Panc1 (cell line): ENCODE measurements around the gene GPRIN2. TPM values are rescaled to one million over a fixed set of nuclear protein-coding genes. Genes with fewer than 3 reads are reported as not detected.

Experiments used
- ATAC-seq: fragments of 200-7000 bp; cut with Tn5 transposase; 2 replicates; pipeline ENCODE4 v1.9.1; 2020; ENCODE audit warnings: mild to moderate bottlenecking, moderate library complexity
- BruUV-seq: library from RNA; stranded (reverse); fragments of 400-500 nt; replicated peaks from 2 replicates; lab custom pipeline; 2021; lab: Mats Ljungman, UMichigan
- CTCF ChIA-PET: fragments of 300-600 bp; sonication (Branson Sonifier 250); formaldehyde crosslinking; loops from one replicate; lab custom pipeline; 2022; ENCODE audit warnings: antibody characterized with exemption; lab: Charles Lee
- POLR2A ChIA-PET: fragments of 300-600 bp; sonication (Branson Sonifier 250); formaldehyde crosslinking; loops from one replicate; lab custom pipeline; 2022; ENCODE audit warnings: antibody characterized with exemption; lab: Charles Lee
- DNase-seq: peaks from one replicate; pipeline ENCODE4 v3.0.0-alpha.2; 2010; ENCODE audit warnings: low read depth, low spot score
- H3K27ac ChIP-seq: 2 replicates; pipeline ENCODE4 v1.5.1; 2011; ENCODE audit warnings: mild to moderate bottlenecking, low read length, inconsistent platforms
- H3K27me3 ChIP-seq: fragments of 200-500 bp; sonication (Bioruptor generic); 2 replicates; pipeline ENCODE4 v1.6.0; 2014; ENCODE audit warnings: low read length, inconsistent platforms; ENCODE audit not compliant: control insufficient read depth, insufficient read depth
- H3K36me3 ChIP-seq: fragments of 200-500 bp; sonication (Bioruptor generic); 2 replicates; pipeline ENCODE4 v1.5.1; 2014; ENCODE audit warnings: inconsistent platforms, mild to moderate bottlenecking, low read length, moderate library complexity; ENCODE audit not compliant: control insufficient read depth, insufficient read depth
- H3K4me1 ChIP-seq: 2 replicates; pipeline ENCODE4 v1.5.1; 2011; ENCODE audit warnings: inconsistent platforms, mild to moderate bottlenecking, low read length, moderate library complexity; ENCODE audit not compliant: control insufficient read depth, insufficient read depth
- H3K4me3 ChIP-seq, 2 experiments: 2 replicates each; pipeline ENCODE4 v1.5.1; 2011 to 2012; ENCODE audit warnings: low read depth in 2 of 2, low read length in 2 of 2, mild to moderate bottlenecking in 2 of 2, inconsistent platforms in 1 of 2, moderate library complexity in 1 of 2
- H3K9me3 ChIP-seq: fragments of 200-500 bp; sonication (Bioruptor generic); 2 replicates; pipeline ENCODE4 v1.5.1; 2014; ENCODE audit warnings: low read depth, mild to moderate bottlenecking, inconsistent platforms, low read length, moderate library complexity; ENCODE audit not compliant: control insufficient read depth, insufficient read depth
- POLR2AphosphoS5 ChIP-seq: IDR thresholded peaks from 2 replicates; pipeline ENCODE4 v1.6.1; 2012; ENCODE audit warnings: mild to moderate bottlenecking, low read depth, low read length, moderate library complexity
- TCF7L2 ChIP-seq: IDR thresholded peaks from 2 replicates; pipeline ENCODE4 v1.6.1; 2011; ENCODE audit warnings: mild to moderate bottlenecking, low read depth, low read length, inconsistent platforms
- in situ Hi-C: cut with HindIII; loops from 2 replicates; pipeline ENCODE4 v1.10.0; 2016; ENCODE audit warnings: low sequenced_read_pairs, low pct_unique_long_range_greater_than_20kb
- intact Hi-C: fragments of 100-400 bp; cut with micrococcal nuclease; formaldehyde crosslinking; loops from one replicate; pipeline ENCODE4 v1.10.0; 2022; ENCODE audit not compliant: unreplicated experiment
- total RNA-seq: library from RNA; stranded (reverse); gene quantifications from one replicate; pipeline ENCODE4 v1.2.1, GENCODE V29; 2021; ENCODE audit not compliant: unreplicated experiment
- TF ChIP-seq, protein P1 (sequence below): fragments of 450-650 bp; IDR thresholded peaks from 2 replicates; pipeline ENCODE4 v1.5.1; 2017; ENCODE audit warnings: mild to moderate bottlenecking

The GPRIN2 gene
- total RNA-seq, 1 experiment from 2014 or later = 12.9 TPM

- H3K27ac ChIP-seq = peak overlapping the region; percentile 30
- in situ Hi-C loops = no loop called here
- no TSS peak for BruUV-seq
Observed at GRCh38 chr10:46544989-46545791, 11.3 kb downstream of the GPRIN2 start.

DNA sequence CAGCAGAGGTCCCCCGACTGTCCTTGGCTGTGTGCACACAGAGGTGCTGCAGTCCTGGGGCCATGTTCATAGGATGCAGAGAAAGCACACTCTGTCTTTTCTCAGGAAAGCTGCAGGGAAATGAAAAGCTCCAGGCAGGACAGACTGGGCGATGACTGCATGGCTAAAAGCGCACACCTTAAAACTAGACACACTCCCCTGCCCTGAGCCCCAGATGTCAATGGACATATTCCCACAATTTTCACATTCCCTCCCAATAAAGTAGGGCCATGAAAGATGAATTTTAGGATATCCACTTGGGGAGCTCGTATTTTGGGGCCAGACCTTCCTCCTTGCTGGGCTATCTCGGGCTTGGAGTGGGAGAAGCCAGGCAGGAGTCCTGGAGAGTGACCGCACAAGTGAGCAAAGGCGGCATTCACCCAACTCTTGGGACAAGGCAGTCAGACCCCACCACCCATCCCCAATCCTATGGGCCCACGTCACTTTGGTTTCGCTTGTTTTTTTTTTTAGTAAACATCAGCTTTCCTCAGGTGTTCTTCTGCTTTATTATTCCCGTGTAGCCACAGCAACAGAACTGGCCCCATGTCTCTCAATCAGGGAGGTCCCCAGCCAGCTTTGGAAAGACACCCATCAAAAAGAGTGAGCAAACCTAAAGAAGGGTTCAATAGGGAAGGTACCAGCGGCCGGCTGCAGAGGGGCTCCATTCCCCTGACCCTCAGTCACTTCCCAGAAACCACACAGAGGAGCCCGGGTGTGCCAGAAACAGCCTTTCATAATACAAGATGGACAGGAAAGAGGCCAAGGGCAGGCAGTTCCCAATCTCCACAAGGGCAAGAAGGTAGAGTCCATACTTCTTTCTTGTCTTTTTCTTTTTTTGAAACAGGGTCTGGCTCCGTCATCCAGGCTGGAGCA lies 12.7 kb downstream of the GPRIN2 start:
- Histone ChIP-seq H3K27ac (peak overlapping the region; percentile 30), H3K36me3 (no peaks in the 10 kb centered on the region), H3K27me3 (no peaks in the 10 kb centered on the region), H3K4me3 (no peak overlapping the region), H3K4me1 (peaks cover 22% of the 10 kb centered on the region), H3K9me3 (no peaks in the 10 kb centered on the region)
- POLR2A ChIA-PET = no interaction called here
- in situ Hi-C loops = no loop called here
- CTCF ChIA-PET = no interaction called here
- 0 out of 2 replicates have a peak, but pooled peaks have one; percentile 11 for ATAC-seq
- intact Hi-C loops = no loop called here
- no peak for DNase-seq
- BruUV-seq = no TSS peak
- TF ChIP-seq, protein P1, sequence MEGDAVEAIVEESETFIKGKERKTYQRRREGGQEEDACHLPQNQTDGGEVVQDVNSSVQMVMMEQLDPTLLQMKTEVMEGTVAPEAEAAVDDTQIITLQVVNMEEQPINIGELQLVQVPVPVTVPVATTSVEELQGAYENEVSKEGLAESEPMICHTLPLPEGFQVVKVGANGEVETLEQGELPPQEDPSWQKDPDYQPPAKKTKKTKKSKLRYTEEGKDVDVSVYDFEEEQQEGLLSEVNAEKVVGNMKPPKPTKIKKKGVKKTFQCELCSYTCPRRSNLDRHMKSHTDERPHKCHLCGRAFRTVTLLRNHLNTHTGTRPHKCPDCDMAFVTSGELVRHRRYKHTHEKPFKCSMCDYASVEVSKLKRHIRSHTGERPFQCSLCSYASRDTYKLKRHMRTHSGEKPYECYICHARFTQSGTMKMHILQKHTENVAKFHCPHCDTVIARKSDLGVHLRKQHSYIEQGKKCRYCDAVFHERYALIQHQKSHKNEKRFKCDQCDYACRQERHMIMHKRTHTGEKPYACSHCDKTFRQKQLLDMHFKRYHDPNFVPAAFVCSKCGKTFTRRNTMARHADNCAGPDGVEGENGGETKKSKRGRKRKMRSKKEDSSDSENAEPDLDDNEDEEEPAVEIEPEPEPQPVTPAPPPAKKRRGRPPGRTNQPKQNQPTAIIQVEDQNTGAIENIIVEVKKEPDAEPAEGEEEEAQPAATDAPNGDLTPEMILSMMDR = no peak
- TF ChIP-seq TCF7L2 (no peak), POLR2AphosphoS5 (peak; percentile 30; the same call in 1 of the 2 replicates)

More at GRCh38 chr10:46544989-46545791, 11.3 kb downstream of the GPRIN2 start:
- CTCF ChIA-PET = interaction anchor here (0.7 kb wide), 1 partner anchor 13 kb away, joined by 3 read pairs; no protein-coding TSS in a partner anchor
- no peaks in the 10 kb centered on the region for H3K9me3 ChIP-seq
- peaks cover 13% of the 10 kb centered on the region for H3K4me1 ChIP-seq
- TF ChIP-seq, protein P1 = no peak
- TF ChIP-seq POLR2AphosphoS5 = 0 out of 2 replicates have a peak, but pooled peaks have one; percentile 11
- H3K4me3 ChIP-seq = no peak overlapping the region
- POLR2A ChIA-PET = interaction anchor here (0.7 kb wide), 1 partner anchor 21 kb away, joined by 3 read pairs; no protein-coding TSS in a partner anchor
- H3K27me3 ChIP-seq = no peaks in the 10 kb centered on the region
- H3K36me3 ChIP-seq = no peaks in the 10 kb centered on the region
- intact Hi-C loops = no loop called here
- DNase-seq (no peak), ATAC-seq (peak; percentile 25)
